GM23338 (cell line): ENCODE results near the gene WNT8B. TPM values are rescaled to one million over a fixed set of nuclear protein-coding genes. Genes with fewer than 3 reads are reported as not detected.

Experiments used
- ATAC-seq: fragments of 200-7000 bp; cut with Tn5 transposase; 3 replicates; pipeline ENCODE4 v1.9.1; 2020
- DNase-seq: peaks from one replicate; pipeline ENCODE4 v3.0.0-alpha.2; 2015; ENCODE audit warnings: low spot score
- H2AFZ ChIP-seq: fragments of 200-600 bp; sonication (generic); 2 replicates; pipeline ENCODE4 v1.8.0; 2016; ENCODE audit warnings: antibody characterized with exemption, mild to moderate bottlenecking, moderate library complexity
- H3F3A ChIP-seq: fragments of 200-600 bp; sonication (generic); replicated peaks from 2 replicates; pipeline ENCODE4 v1.8.0; 2017; ENCODE audit warnings: antibody characterized with exemption, mixed run types, low read depth
- H3K27ac ChIP-seq: fragments of 200-600 bp; sonication (generic); 2 replicates; pipeline ENCODE4 v1.6.1; 2016; ENCODE audit warnings: low read depth
- H3K27me3 ChIP-seq: fragments of 200-600 bp; sonication (generic); 2 replicates; pipeline ENCODE4 v1.8.0; 2016; ENCODE audit warnings: mild to moderate bottlenecking, mixed run types, moderate library complexity; ENCODE audit not compliant: insufficient read depth
- H3K36me3 ChIP-seq: fragments of 200-600 bp; sonication (generic); 2 replicates; pipeline ENCODE4 v1.8.0; 2016; ENCODE audit warnings: mild to moderate bottlenecking; ENCODE audit not compliant: insufficient read depth
- H3K4me1 ChIP-seq: fragments of 200-600 bp; sonication (generic); 2 replicates; pipeline ENCODE4 v1.8.0; 2016; ENCODE audit warnings: mild to moderate bottlenecking, moderate library complexity; ENCODE audit not compliant: insufficient read depth
- H3K4me2 ChIP-seq: fragments of 200-600 bp; sonication (generic); 2 replicates; pipeline ENCODE4 v1.7.1; 2017; ENCODE audit warnings: mixed run types
- H3K4me3 ChIP-seq: fragments of 200-600 bp; sonication (generic); 2 replicates; pipeline ENCODE4 v1.6.1; 2016; ENCODE audit warnings: mixed run types
- H3K79me2 ChIP-seq: fragments of 200-600 bp; sonication (generic); replicated peaks from 2 replicates; pipeline ENCODE4 v1.8.0; 2017; ENCODE audit warnings: mild to moderate bottlenecking; ENCODE audit not compliant: insufficient read depth
- H3K9me2 ChIP-seq: fragments of 200-600 bp; sonication (generic); 2 replicates; pipeline ENCODE4 v1.8.0; 2017; ENCODE audit not compliant: insufficient read depth
- H4K20me1 ChIP-seq: fragments of 200-600 bp; sonication (generic); replicated peaks from 2 replicates; pipeline ENCODE4 v1.8.0; 2017; ENCODE audit warnings: mild to moderate bottlenecking; ENCODE audit not compliant: insufficient read depth
- H3K27ac Mint-ChIP-seq: 2 replicates; pipeline ENCODE4 v1.8.0; 2020; ENCODE audit warnings: inconsistent platforms, mild to moderate bottlenecking, moderate library complexity, mixed read lengths
- H3K27me3 Mint-ChIP-seq: 3 replicates; pipeline ENCODE4 v1.8.0; 2022; ENCODE audit warnings: low read depth, mild to moderate bottlenecking, moderate library complexity, mixed read lengths, inconsistent platforms; ENCODE audit not compliant: insufficient read depth, poor library complexity
- H3K36me3 Mint-ChIP-seq: 3 replicates; pipeline ENCODE4 v1.8.0; 2021; ENCODE audit warnings: low read depth, mild to moderate bottlenecking, inconsistent platforms, moderate library complexity, mixed read lengths
- H3K4me1 Mint-ChIP-seq: 3 replicates; pipeline ENCODE4 v1.8.0; 2020; ENCODE audit warnings: mild to moderate bottlenecking, inconsistent platforms, mixed read lengths
- H3K4me3 Mint-ChIP-seq: 3 replicates; pipeline ENCODE4 v1.8.0; 2021; ENCODE audit warnings: moderate library complexity, mild to moderate bottlenecking, inconsistent platforms, mixed read lengths
- H3K9me3 Mint-ChIP-seq: 3 replicates; pipeline ENCODE4 v1.8.0; 2020; ENCODE audit warnings: moderate library complexity, mild to moderate bottlenecking, inconsistent platforms, mixed read lengths
- CREB1 ChIP-seq: fragments of 250-450 bp; sonication (Bioruptor Pico); IDR thresholded peaks from 2 replicates; pipeline ENCODE4 v1.5.0; 2020; ENCODE audit warnings: low read depth, mild to moderate bottlenecking, moderate library complexity
- EZH2 ChIP-seq: fragments of 200-600 bp; sonication (generic); IDR thresholded peaks from one replicate; pipeline ENCODE4 v1.8.0; 2017; ENCODE audit warnings: antibody characterized with exemption, mild to moderate bottlenecking, low read depth; ENCODE audit not compliant: unreplicated experiment
- EZH2phosphoT487 ChIP-seq: fragments of 200-600 bp; sonication (generic); IDR thresholded peaks from one replicate; pipeline ENCODE4 v1.8.1; 2018; ENCODE audit warnings: antibody characterized with exemption; ENCODE audit not compliant: unreplicated experiment
- JUNB ChIP-seq: IDR thresholded peaks from one replicate; pipeline ENCODE4 v1.6.1; 2016; ENCODE audit warnings: antibody characterized with exemption; ENCODE audit not compliant: unreplicated experiment
- NANOG ChIP-seq: IDR thresholded peaks from 2 replicates; pipeline ENCODE4 v1.6.1; 2016; ENCODE audit warnings: antibody characterized with exemption, borderline replicate concordance
- POLR2AphosphoS5 ChIP-seq: IDR thresholded peaks from 2 replicates; pipeline ENCODE4 v1.6.1; 2016; ENCODE audit warnings: antibody characterized with exemption, low read depth
- STAT1 ChIP-seq: IDR thresholded peaks from one replicate; pipeline ENCODE4 v1.6.1; 2016; ENCODE audit warnings: antibody characterized with exemption; ENCODE audit not compliant: unreplicated experiment
- ZNF114 ChIP-seq: fragments of 250-450 bp; sonication (Bioruptor Pico); IDR thresholded peaks from 2 replicates; pipeline ENCODE4 v1.5.0; 2020; ENCODE audit warnings: mild to moderate bottlenecking, moderate library complexity
- ZNF331 ChIP-seq: fragments of 250-450 bp; sonication (Bioruptor Pico); IDR thresholded peaks from 2 replicates; pipeline ENCODE4 v1.5.0; 2020; ENCODE audit warnings: low read depth, mild to moderate bottlenecking, moderate library complexity
- polyA plus RNA-seq: library from polyadenylated mRNA; unstranded; fragments of >200 nt; fragmentation: Nextera tagmentation; extraction: Ambion mirVana; gene quantifications from 2 replicates; pipeline ENCODE4 v1.2.1, GENCODE V29; 2016
- total RNA-seq: library from RNA; depleted of rRNA; stranded (reverse); fragments of >200 nt; shearing (Covaris generic); gene quantifications from 2 replicates; pipeline ENCODE4 v1.2.3, GENCODE V29; 2014
- TF ChIP-seq, protein P1 (sequence below), 2 experiments: fragments of 200-600 bp in 1 of 2; sonication (generic) in 1 of 2; conservative IDR thresholded peaks; 2 replicates each; pipeline versions ENCODE4 v1.5.1 to v1.6.1; 2016 to 2017; ENCODE audit warnings: antibody characterized with exemption in 2 of 2, low read depth in 2 of 2, mild to moderate bottlenecking in 2 of 2, moderate library complexity in 1 of 2
- TF ChIP-seq, protein P2 (sequence below): fragments of 250-450 bp; sonication (Bioruptor Pico); IDR thresholded peaks from 2 replicates; pipeline ENCODE4 v1.5.0; 2020; ENCODE audit warnings: mild to moderate bottlenecking, moderate library complexity
- TF ChIP-seq, protein P3 (sequence below): IDR thresholded peaks from 2 replicates; pipeline ENCODE4 v1.6.1; 2016; ENCODE audit warnings: antibody characterized with exemption
- TF ChIP-seq, protein P4 (sequence below): IDR thresholded peaks from one replicate; pipeline ENCODE4 v1.6.1; 2018; ENCODE audit warnings: antibody characterized with exemption; ENCODE audit not compliant: unreplicated experiment

WNT8B gene
- total and polyA plus RNA-seq, 2 experiments from 2014 or later = 0.74 to 1.3 TPM

DNA sequence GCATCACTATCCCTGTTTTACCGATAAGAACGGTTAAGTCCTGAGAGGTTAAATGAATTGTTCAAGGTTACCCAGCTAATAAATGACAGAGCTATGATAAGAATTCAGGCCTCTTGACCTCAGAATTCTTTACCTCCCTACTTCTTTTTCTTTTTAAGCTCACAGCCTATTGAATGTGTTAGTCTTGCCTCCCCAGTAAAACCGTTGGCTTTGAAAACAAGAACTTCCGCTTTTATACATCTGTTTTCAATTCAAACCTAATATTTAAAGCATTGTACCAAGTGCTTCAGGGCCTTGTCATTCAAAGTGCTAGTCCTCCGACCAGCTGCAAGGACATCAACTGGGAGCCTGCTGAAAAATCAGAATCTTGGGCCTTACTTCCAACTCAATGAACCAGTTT is 41.3 kb downstream of the WNT8B start:
- no peaks in the 10 kb centered on the region for H3K9me3 Mint-ChIP-seq
- Histone ChIP-seq H3K27me3 (no peaks in the 10 kb centered on the region), H3K9me2 (no peaks in the 10 kb centered on the region), H3K4me2 (no peak overlapping the region), H3K36me3 (no peaks in the 10 kb centered on the region; the same call in 1 of the 2 replicates), H3K27ac (no peak overlapping the region), H3F3A (no peaks in the 10 kb centered on the region), H3K4me3 (no peak overlapping the region), H4K20me1 (no peaks in the 10 kb centered on the region), H3K4me1 (no peaks in the 10 kb centered on the region), H2AFZ (no peak overlapping the region), H3K79me2 (no peaks in the 10 kb centered on the region)
- ATAC-seq (no peak), DNase-seq (no peak)
- H3K4me1 Mint-ChIP-seq = peaks cover 5% of the 10 kb centered on the region; the same call in 1 of the 3 replicates
- TF ChIP-seq, protein P1, sequence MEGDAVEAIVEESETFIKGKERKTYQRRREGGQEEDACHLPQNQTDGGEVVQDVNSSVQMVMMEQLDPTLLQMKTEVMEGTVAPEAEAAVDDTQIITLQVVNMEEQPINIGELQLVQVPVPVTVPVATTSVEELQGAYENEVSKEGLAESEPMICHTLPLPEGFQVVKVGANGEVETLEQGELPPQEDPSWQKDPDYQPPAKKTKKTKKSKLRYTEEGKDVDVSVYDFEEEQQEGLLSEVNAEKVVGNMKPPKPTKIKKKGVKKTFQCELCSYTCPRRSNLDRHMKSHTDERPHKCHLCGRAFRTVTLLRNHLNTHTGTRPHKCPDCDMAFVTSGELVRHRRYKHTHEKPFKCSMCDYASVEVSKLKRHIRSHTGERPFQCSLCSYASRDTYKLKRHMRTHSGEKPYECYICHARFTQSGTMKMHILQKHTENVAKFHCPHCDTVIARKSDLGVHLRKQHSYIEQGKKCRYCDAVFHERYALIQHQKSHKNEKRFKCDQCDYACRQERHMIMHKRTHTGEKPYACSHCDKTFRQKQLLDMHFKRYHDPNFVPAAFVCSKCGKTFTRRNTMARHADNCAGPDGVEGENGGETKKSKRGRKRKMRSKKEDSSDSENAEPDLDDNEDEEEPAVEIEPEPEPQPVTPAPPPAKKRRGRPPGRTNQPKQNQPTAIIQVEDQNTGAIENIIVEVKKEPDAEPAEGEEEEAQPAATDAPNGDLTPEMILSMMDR (conservative IDR thresholded peaks at IDR 0.05; ENCODE audit: low read depth in 2 of 2) = no peak
- TF ChIP-seq, protein P2, sequence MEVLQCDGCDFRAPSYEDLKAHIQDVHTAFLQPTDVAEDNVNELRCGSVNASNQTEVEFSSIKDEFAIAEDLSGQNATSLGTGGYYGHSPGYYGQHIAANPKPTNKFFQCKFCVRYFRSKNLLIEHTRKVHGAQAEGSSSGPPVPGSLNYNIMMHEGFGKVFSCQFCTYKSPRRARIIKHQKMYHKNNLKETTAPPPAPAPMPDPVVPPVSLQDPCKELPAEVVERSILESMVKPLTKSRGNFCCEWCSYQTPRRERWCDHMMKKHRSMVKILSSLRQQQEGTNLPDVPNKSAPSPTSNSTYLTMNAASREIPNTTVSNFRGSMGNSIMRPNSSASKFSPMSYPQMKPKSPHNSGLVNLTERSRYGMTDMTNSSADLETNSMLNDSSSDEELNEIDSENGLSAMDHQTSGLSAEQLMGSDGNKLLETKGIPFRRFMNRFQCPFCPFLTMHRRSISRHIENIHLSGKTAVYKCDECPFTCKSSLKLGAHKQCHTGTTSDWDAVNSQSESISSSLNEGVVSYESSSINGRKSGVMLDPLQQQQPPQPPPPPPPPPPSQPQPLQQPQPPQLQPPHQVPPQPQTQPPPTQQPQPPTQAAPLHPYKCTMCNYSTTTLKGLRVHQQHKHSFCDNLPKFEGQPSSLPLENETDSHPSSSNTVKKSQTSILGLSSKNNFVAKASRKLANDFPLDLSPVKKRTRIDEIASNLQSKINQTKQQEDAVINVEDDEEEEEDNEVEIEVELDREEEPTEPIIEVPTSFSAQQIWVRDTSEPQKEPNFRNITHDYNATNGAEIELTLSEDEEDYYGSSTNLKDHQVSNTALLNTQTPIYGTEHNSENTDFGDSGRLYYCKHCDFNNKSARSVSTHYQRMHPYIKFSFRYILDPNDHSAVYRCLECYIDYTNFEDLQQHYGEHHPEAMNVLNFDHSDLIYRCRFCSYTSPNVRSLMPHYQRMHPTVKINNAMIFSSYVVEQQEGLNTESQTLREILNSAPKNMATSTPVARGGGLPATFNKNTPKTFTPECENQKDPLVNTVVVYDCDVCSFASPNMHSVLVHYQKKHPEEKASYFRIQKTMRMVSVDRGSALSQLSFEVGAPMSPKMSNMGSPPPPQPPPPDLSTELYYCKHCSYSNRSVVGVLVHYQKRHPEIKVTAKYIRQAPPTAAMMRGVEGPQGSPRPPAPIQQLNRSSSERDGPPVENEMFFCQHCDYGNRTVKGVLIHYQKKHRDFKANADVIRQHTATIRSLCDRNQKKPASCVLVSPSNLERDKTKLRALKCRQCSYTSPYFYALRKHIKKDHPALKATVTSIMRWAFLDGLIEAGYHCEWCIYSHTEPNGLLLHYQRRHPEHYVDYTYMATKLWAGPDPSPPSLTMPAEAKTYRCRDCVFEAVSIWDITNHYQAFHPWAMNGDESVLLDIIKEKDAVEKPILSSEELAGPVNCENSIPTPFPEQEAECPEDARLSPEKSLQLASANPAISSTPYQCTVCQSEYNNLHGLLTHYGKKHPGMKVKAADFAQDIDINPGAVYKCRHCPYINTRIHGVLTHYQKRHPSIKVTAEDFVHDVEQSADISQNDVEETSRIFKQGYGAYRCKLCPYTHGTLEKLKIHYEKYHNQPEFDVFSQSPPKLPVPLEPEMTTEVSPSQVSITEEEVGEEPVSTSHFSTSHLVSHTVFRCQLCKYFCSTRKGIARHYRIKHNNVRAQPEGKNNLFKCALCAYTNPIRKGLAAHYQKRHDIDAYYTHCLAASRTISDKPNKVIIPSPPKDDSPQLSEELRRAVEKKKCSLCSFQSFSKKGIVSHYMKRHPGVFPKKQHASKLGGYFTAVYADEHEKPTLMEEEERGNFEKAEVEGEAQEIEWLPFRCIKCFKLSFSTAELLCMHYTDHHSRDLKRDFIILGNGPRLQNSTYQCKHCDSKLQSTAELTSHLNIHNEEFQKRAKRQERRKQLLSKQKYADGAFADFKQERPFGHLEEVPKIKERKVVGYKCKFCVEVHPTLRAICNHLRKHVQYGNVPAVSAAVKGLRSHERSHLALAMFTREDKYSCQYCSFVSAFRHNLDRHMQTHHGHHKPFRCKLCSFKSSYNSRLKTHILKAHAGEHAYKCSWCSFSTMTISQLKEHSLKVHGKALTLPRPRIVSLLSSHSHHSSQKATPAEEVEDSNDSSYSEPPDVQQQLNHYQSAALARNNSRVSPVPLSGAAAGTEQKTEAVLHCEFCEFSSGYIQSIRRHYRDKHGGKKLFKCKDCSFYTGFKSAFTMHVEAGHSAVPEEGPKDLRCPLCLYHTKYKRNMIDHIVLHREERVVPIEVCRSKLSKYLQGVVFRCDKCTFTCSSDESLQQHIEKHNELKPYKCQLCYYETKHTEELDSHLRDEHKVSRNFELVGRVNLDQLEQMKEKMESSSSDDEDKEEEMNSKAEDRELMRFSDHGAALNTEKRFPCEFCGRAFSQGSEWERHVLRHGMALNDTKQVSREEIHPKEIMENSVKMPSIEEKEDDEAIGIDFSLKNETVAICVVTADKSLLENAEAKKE = no peak
- TF ChIP-seq, protein P3, sequence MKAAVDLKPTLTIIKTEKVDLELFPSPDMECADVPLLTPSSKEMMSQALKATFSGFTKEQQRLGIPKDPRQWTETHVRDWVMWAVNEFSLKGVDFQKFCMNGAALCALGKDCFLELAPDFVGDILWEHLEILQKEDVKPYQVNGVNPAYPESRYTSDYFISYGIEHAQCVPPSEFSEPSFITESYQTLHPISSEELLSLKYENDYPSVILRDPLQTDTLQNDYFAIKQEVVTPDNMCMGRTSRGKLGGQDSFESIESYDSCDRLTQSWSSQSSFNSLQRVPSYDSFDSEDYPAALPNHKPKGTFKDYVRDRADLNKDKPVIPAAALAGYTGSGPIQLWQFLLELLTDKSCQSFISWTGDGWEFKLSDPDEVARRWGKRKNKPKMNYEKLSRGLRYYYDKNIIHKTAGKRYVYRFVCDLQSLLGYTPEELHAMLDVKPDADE = no peak
- no peak for TF ChIP-seq EZH2
- TF ChIP-seq CREB1 = no peak
- TF ChIP-seq ZNF331 (CRISPR knock-in tag) = no peak
- no peak for TF ChIP-seq POLR2AphosphoS5
- no peak for TF ChIP-seq STAT1
- TF ChIP-seq EZH2phosphoT487 = no peak
- TF ChIP-seq NANOG = no peak
- TF ChIP-seq JUNB = no peak
- TF ChIP-seq ZNF114 (CRISPR knock-in tag) = no peak
- TF ChIP-seq, protein P4, sequence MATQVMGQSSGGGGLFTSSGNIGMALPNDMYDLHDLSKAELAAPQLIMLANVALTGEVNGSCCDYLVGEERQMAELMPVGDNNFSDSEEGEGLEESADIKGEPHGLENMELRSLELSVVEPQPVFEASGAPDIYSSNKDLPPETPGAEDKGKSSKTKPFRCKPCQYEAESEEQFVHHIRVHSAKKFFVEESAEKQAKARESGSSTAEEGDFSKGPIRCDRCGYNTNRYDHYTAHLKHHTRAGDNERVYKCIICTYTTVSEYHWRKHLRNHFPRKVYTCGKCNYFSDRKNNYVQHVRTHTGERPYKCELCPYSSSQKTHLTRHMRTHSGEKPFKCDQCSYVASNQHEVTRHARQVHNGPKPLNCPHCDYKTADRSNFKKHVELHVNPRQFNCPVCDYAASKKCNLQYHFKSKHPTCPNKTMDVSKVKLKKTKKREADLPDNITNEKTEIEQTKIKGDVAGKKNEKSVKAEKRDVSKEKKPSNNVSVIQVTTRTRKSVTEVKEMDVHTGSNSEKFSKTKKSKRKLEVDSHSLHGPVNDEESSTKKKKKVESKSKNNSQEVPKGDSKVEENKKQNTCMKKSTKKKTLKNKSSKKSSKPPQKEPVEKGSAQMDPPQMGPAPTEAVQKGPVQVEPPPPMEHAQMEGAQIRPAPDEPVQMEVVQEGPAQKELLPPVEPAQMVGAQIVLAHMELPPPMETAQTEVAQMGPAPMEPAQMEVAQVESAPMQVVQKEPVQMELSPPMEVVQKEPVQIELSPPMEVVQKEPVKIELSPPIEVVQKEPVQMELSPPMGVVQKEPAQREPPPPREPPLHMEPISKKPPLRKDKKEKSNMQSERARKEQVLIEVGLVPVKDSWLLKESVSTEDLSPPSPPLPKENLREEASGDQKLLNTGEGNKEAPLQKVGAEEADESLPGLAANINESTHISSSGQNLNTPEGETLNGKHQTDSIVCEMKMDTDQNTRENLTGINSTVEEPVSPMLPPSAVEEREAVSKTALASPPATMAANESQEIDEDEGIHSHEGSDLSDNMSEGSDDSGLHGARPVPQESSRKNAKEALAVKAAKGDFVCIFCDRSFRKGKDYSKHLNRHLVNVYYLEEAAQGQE = no peak
- no peak overlapping the region for H3K4me3 Mint-ChIP-seq
- H3K27ac Mint-ChIP-seq = no peak overlapping the region
- no peaks in the 10 kb centered on the region for H3K36me3 Mint-ChIP-seq
- H3K27me3 Mint-ChIP-seq = peaks cover 7% of the 10 kb centered on the region
